Ascending aorta (tissue), 2 donors: ENCODE data around the gene RHBDL1. TPM values are rescaled to one million over a fixed set of nuclear protein-coding genes. Genes with fewer than 3 reads are reported as not detected.

Experiments used
- DNase-seq, 2 donors: peaks; one replicate each; pipeline ENCODE4 v3.0.0-alpha.2; 2019; ENCODE audit warnings: low spot score in 2 of 2
- H3K27ac ChIP-seq, 2 donors: fragments of 200-600 bp; sonication (generic); one replicate each; pipeline ENCODE4 v1.5.1; 2016 to 2017; ENCODE audit warnings: mild to moderate bottlenecking in 1 of 2
- H3K27me3 ChIP-seq: fragments of 200-600 bp; sonication (generic); one replicate; pipeline ENCODE4 v1.5.1; 2017
- H3K36me3 ChIP-seq, 2 donors: fragments of 200-600 bp; sonication (generic); one replicate each; pipeline ENCODE4 v1.5.1; 2016
- H3K4me1 ChIP-seq, 2 donors: fragments of 200-600 bp; sonication (generic); one replicate each; pipeline ENCODE4 v1.5.1; 2016 to 2017; ENCODE audit warnings: mild to moderate bottlenecking in 1 of 2
- H3K4me3 ChIP-seq, 2 donors: fragments of 200-600 bp; sonication (generic); one replicate each; pipeline ENCODE4 v1.5.1; 2016 to 2017; ENCODE audit warnings: mild to moderate bottlenecking in 1 of 2
- H3K9me3 ChIP-seq, 2 donors: fragments of 200-600 bp; sonication (generic); one replicate each; pipeline ENCODE4 v1.5.1; 2016
- CTCF ChIP-seq, 3 experiments: fragments of 200-600 bp in 2 of 3; fragments of 450-650 bp in 1 of 3; sonication (generic) in 2 of 3; IDR thresholded peaks; one replicate each; pipeline ENCODE4 v1.5.1; 2016 to 2019; ENCODE audit warnings: antibody characterized with exemption in 3 of 3, mild to moderate bottlenecking in 1 of 3, moderate library complexity in 1 of 3
- intact Hi-C: fragments of 100-400 bp; cut with DNase I; formaldehyde crosslinking; loops from one replicate; pipeline ENCODE4 v1.15.1; 2023
- total RNA-seq: library from RNA; depleted of rRNA; stranded (reverse); fragments of >200 nt; gene quantifications from one replicate; pipeline ENCODE4 v1.1.0, GENCODE V29; 2016

The RHBDL1 gene
- total RNA-seq, 1 donor from 2014 or later = 1.1 TPM

GRCh38 chr16:705431-706188, 30.1 kb downstream of the RHBDL1 start, which contains the start of gene FBXL16:
TSS of gene FBXL16 (minus strand) at chr16:705801. CDS start at chr16:697405, 8,396 bp downstream.
- H3K27me3 ChIP-seq = peaks cover 28% of the 10 kb centered on the region

DNA sequence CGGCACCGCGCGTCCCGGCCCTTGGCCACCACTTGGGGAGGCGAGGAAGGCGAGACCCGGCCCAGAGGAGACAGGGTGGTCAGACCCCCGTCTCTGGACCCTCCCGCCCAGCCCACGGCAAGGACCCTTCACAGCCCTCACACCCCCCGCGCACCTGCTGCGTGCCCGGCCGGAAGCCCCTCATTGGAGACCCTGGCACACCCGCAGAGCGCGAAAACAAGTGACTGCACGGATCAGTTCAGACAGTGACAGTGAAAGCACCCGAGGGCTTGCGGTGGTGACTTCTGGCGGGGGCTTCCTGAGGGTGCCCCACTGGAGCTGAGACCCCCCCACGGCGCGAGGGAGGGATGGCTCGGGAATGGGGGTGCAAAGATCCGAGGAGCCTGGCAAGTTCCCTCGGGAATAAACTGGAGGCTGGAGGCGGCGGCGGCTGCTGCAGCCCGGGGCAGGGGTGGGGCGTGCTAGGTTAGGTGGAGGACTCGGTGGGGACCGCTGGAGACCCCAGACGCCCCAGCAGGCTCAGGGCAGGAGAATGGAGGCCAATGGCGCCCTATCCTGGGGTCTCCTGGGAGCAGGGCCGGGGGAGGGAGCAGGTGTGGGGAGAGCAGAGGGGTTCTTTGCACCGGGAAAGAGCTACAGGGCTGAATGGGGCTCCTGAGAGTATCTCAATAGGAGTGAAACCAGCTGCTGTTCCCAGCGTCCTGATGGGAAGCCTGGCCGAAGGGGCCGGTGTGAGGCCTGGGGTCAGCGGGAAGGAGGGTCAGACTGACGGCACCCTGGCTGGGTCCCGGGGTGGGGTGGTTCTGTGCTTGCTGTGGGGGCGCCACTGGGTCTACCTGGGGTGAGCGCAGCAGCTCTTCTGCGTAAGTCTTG, 31.0 kb downstream of the RHBDL1 start:
- peaks cover 28% of the 10 kb centered on the region for H3K27me3 ChIP-seq
- H3K9me3 ChIP-seq = no peaks in the 10 kb centered on the region
- H3K36me3 ChIP-seq = no peaks in the 10 kb centered on the region
- H3K4me1 ChIP-seq = peaks cover 0 to 10% of the 10 kb centered on the region in 2 donors
- no peak for DNase-seq
- H3K4me3 ChIP-seq = no peak overlapping the region
- no peak for TF ChIP-seq CTCF (IDR thresholded peaks at IDR 0.05)
- no peak overlapping the region for H3K27ac ChIP-seq
- intact Hi-C loops = no loop called here

More at GRCh38 chr16:705431-706188, 30.1 kb downstream of the RHBDL1 start, which contains the start of gene FBXL16:
- TF ChIP-seq CTCF (IDR thresholded peaks at IDR 0.05) = no peak
- Histone ChIP-seq H3K36me3 (no peaks in the 10 kb centered on the region), H3K4me1 (peaks cover 0 to 10% of the 10 kb centered on the region in 2 donors), H3K27ac (no peak within 1 kb of the TSS), H3K9me3 (no peaks in the 10 kb centered on the region), H3K4me3 (no peak within 1 kb of the TSS)
- intact Hi-C loops = no loop called here
- no peak for DNase-seq

- H3K4me1 ChIP-seq = peaks cover 0 to 10% of the 10 kb centered on the region in 2 donors
- DNase-seq = no peak
- H3K9me3 ChIP-seq = no peaks in the 10 kb centered on the region
- H3K36me3 ChIP-seq = no peaks in the 10 kb centered on the region
- H3K27ac ChIP-seq = no peak overlapping the region
- H3K27me3 ChIP-seq = peaks cover 26% of the 10 kb centered on the region
- H3K4me3 ChIP-seq = no peak overlapping the region
- intact Hi-C loops = no loop called here
- TF ChIP-seq CTCF (IDR thresholded peaks at IDR 0.05) = no peak
Observed at GRCh38 chr16:707062-707538, 31.6 kb downstream of the RHBDL1 start.

- intact Hi-C loops = no loop called here
Observed at GRCh38 chr16:708019-708418, 32.5 kb downstream of the RHBDL1 start.

More at GRCh38 chr16:708019-708418, 32.5 kb downstream of the RHBDL1 start:
- no peak overlapping the region for H3K4me3 ChIP-seq
- H3K27ac ChIP-seq = no peak overlapping the region
- DNase-seq = no peak
- H3K9me3 ChIP-seq = no peaks in the 10 kb centered on the region
- TF ChIP-seq CTCF (IDR thresholded peaks at IDR 0.05) = no peak
- H3K36me3 ChIP-seq = no peaks in the 10 kb centered on the region
- H3K4me1 ChIP-seq = peaks cover 0 to 10% of the 10 kb centered on the region in 2 donors
- H3K27me3 ChIP-seq = peaks cover 26% of the 10 kb centered on the region
